ENCODE measurements around the gene TDP2. TPM values are rescaled to one million over a fixed set of nuclear protein-coding genes. Genes with fewer than 3 reads are reported as not detected.
"Not testable (repeated sequence)": the region's sequence is repeated elsewhere in the genome, so short reads cannot be mapped to it uniquely, and the experiment has no call there.

The TDP2 gene
- total and polyA plus RNA-seq, 9 donors, result 22.4 to 31.0 (median 26.7) TPM

DNA sequence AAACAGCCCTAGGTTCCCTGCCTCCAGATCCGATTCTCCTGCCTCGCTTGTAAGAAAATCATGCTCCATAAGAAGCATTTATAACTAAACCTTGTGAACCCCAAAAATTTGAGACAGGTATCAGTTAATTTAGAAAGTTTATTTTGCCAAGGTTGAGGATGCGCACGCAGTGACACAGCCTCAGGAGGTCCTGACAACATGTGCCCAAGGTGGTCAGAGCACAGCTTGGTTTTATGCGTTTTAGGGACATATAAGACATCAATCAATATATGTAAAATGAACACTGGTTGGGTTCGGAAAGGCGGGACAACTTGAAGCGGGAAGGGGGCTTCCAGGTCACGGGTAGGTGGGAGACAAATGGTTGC is 2.3 kb upstream of the TDP2 start:
- Histone ChIP-seq H3K36me3 (no peaks in the 10 kb centered on the region), H3K4me1 (ENCODE audit: insufficient read depth) (peaks cover 2% of the 10 kb centered on the region), H3K4me3 (no peak overlapping the region), H3K27ac (no peak overlapping the region), H3K9me3 (no peaks in the 10 kb centered on the region), H3K27me3 (no peaks in the 10 kb centered on the region)
- DNase-seq, result no peak
- no peak for TF ChIP-seq POLR2A (IDR thresholded peaks at IDR 0.05)
- TF ChIP-seq, protein P1, sequence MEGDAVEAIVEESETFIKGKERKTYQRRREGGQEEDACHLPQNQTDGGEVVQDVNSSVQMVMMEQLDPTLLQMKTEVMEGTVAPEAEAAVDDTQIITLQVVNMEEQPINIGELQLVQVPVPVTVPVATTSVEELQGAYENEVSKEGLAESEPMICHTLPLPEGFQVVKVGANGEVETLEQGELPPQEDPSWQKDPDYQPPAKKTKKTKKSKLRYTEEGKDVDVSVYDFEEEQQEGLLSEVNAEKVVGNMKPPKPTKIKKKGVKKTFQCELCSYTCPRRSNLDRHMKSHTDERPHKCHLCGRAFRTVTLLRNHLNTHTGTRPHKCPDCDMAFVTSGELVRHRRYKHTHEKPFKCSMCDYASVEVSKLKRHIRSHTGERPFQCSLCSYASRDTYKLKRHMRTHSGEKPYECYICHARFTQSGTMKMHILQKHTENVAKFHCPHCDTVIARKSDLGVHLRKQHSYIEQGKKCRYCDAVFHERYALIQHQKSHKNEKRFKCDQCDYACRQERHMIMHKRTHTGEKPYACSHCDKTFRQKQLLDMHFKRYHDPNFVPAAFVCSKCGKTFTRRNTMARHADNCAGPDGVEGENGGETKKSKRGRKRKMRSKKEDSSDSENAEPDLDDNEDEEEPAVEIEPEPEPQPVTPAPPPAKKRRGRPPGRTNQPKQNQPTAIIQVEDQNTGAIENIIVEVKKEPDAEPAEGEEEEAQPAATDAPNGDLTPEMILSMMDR (IDR thresholded peaks at IDR 0.05), result no peak
- TF ChIP-seq EP300 (IDR thresholded peaks at IDR 0.05), result no peak
- intact Hi-C loops (cut with DNase I), result no loop called here
- 90 to 97% (median 91%) methylated on average over 9 of the region's 9 CpGs for WGBS, 3 donors

DNA sequence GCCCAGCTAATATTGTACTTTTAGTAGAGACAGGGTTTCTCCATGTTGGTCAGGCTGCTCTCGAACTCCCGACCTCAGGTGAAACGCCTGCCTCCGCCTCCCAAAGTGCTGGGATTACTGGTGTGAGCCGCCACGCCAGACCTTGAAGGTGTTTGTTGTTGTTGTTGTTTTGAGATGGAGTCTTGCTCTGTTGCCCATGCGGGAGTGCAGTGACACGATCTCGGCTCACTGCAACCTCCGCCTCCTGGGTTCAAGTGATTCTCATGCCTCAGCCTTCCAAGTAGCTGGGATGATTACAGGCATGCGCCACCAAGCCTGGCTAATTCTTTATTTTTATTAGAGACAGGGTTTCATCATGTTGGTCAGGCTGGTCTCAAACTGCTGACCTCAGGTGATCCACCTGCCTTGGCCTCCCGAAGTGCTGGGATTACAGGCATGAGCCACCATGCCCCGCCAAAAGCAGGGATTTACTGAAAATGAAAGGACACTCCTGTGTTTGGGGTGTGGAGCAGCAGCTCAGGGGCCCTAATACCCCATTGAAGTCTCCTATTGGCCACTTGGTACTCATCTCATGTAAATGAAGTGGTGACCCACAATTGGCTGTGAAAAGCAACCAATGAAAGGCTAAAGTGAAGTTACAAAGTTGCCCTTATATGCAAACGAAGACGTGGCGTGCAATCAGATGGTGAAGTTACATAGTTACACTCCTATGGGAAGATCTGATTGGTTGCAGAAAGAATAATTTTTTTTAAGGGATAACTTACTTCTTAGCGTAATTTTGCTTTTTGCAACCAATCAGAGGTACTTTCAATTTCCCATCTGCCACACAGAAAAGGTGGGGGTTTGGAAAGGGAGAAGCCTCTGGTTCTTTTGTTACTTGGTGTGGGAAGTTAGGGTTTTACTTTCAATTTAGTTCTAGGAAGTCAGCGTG is 1.6 kb upstream of the TDP2 start:
- H3K4me3 ChIP-seq; H3K9me3 ChIP-seq; intact Hi-C loops (cut with DNase I); H3K27ac ChIP-seq; H3K36me3 ChIP-seq; H3K27me3 ChIP-seq; H3K4me1 ChIP-seq (ENCODE audit: insufficient read depth): not testable (repeated sequence)
- 95 to 97% (median 95%) methylated on average over 18 of the region's 18 CpGs for WGBS, 3 donors
- DNase-seq, result peak in 1 of 5 donors; percentile 25

DNA sequence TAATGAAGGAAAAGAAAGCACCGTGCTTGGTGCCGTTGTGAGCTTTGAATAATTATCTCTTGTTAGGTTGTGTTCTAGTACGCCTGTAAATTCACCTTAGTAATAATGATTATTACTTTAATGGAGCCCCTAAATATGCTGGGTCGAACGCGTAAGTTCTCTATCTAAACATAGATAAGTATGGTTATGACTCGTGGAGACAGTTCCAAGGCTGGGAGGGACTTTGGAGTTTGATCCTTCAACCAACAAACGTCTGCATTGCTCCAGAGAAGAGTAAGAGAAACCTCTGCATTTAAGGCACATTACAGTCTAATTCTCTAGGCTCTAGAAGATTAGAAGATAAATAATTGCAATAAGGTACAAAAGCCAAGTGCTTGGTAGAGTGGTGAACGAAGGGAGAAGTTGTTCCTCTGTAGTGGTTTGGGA is 692 bp upstream of the TDP2 start:
- Histone ChIP-seq H3K4me3 (peak overlapping the region; percentile 85), H3K36me3 (no peaks in the 10 kb centered on the region), H3K4me1 (ENCODE audit: insufficient read depth) (peaks cover 6% of the 10 kb centered on the region), H3K9me3 (no peaks in the 10 kb centered on the region), H3K27me3 (no peaks in the 10 kb centered on the region), H3K27ac (peak overlapping the region; percentile 36 to 55)
- intact Hi-C loops (cut with DNase I), result no loop called here
- WGBS, 3 donors, result 2 to 4% (median 3%) methylated on average over 9 of the region's 9 CpGs
- TF ChIP-seq POLR2A (IDR thresholded peaks at IDR 0.05) (no peak), EP300 (IDR thresholded peaks at IDR 0.05) (peak; percentile 10)
- TF ChIP-seq, protein P1 (IDR thresholded peaks at IDR 0.05), result no peak
- no peak for DNase-seq

DNA sequence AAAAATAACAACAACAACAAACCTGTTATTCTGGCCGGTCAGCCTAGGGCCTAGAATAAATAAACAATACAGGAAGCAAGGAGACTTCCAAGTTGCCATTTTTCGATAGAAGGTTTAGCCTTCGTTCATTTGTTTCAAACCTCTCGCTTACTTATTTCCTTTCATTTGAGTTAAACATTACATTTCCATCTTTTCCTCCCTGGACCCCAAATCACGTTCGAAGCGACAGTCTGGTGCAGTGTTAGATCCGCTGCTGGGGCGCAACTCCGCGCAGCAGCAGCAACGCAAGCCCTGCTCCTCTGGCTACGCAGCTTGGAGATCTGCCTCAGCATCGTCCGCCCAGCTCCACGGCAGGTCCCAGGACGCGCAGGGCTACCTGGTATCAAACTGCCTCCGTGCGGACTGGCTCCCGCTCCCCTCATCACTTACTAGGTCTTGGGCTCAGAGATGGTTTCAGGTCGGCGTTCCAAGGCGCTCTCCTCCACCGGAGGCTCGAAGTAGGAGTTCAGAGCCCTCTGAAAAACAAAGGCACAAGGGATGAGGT is 530 bp downstream of the TDP2 start:
- peak overlapping the region; percentile 85 for H3K4me3 ChIP-seq
- peak in 3 of 5 donors; percentile 37 to 57 (median 45) for DNase-seq
- H3K4me1 ChIP-seq (ENCODE audit: insufficient read depth), result peaks cover 6% of the 10 kb centered on the region
- WGBS, 3 donors, result 0% methylated on average over 26 of the region's 26 CpGs
- no peaks in the 10 kb centered on the region for H3K9me3 ChIP-seq
- no peaks in the 10 kb centered on the region for H3K27me3 ChIP-seq
- H3K27ac ChIP-seq, result peak overlapping the region; percentile 7 to 55
- intact Hi-C loops (cut with DNase I), result no loop called here
- TF ChIP-seq, protein P1 (IDR thresholded peaks at IDR 0.05), result no peak
- TF ChIP-seq EP300 (IDR thresholded peaks at IDR 0.05), result no peak
- TF ChIP-seq POLR2A (IDR thresholded peaks at IDR 0.05), result no peak
- no peaks in the 10 kb centered on the region for H3K36me3 ChIP-seq
